OCI-LY7 (cell line): Measurements from ENCODE around the gene SPEN. TPM values are rescaled to one million over a fixed set of nuclear protein-coding genes. Genes with fewer than 3 reads are reported as not detected.
A peak's percentile ranks its signal among the peaks of the same experiment; 100 is the strongest.

Source experiments
- BruUV-seq: library from RNA; stranded (reverse); fragments of 400-500 nt; replicated peaks from 2 replicates; lab custom pipeline; 2021; lab: Mats Ljungman, UMichigan
- CTCF ChIA-PET: fragments of 300-600 bp; sonication (Branson Sonifier 250); formaldehyde crosslinking; loops from one replicate; lab custom pipeline; 2022; ENCODE audit warnings: antibody characterized with exemption; ENCODE audit not compliant: unreplicated experiment; lab: Charles Lee
- POLR2A ChIA-PET: fragments of 300-600 bp; sonication (Branson Sonifier 250); formaldehyde crosslinking; loops from one replicate; lab custom pipeline; 2022; ENCODE audit warnings: antibody characterized with exemption; lab: Charles Lee
- DNase-seq: peaks from one replicate; pipeline ENCODE4 v3.0.0-alpha.2; 2015; ENCODE audit warnings: low spot score
- H2AFZ ChIP-seq: fragments of 200-600 bp; sonication (generic), shearing (Covaris generic); 2 replicates; pipeline ENCODE4 v1.6.1; 2014; ENCODE audit warnings: mild to moderate bottlenecking, antibody characterized with exemption, low read length, moderate library complexity
- H3K27ac ChIP-seq: fragments of 200-600 bp; sonication (generic); 2 replicates; pipeline ENCODE4 v1.5.1; 2014; ENCODE audit warnings: mixed run types, low read depth, mild to moderate bottlenecking, moderate library complexity, low read length, inconsistent platforms; ENCODE audit not compliant: poor library complexity, severe bottlenecking
- H3K36me3 ChIP-seq: fragments of 200-600 bp; sonication (generic); 2 replicates; pipeline ENCODE4 v1.6.1; 2014; ENCODE audit warnings: mild to moderate bottlenecking, antibody characterized with exemption, low read length, moderate library complexity, mixed read lengths; ENCODE audit not compliant: insufficient read depth
- H3K4me1 ChIP-seq: fragments of 200-600 bp; sonication (generic); 2 replicates; pipeline ENCODE4 v1.5.1; 2014; ENCODE audit warnings: mild to moderate bottlenecking, low read length; ENCODE audit not compliant: insufficient read depth, poor library complexity, severe bottlenecking
- H3K4me2 ChIP-seq: fragments of 200-600 bp; sonication (generic); 2 replicates; pipeline ENCODE4 v1.6.1; 2014; ENCODE audit warnings: mild to moderate bottlenecking, low read length
- H3K4me3 ChIP-seq: fragments of 200-600 bp; sonication (generic); 2 replicates; pipeline ENCODE4 v1.5.1; 2014; ENCODE audit warnings: mild to moderate bottlenecking, low read depth, low read length; ENCODE audit not compliant: poor library complexity, severe bottlenecking
- H3K79me2 ChIP-seq: fragments of 200-600 bp; sonication (generic); 2 replicates; pipeline ENCODE4 v1.6.1; 2016; ENCODE audit warnings: low read depth, mild to moderate bottlenecking, low read length, moderate library complexity, mixed read lengths; ENCODE audit not compliant: insufficient read depth
- H3K9me2 ChIP-seq: fragments of 200-600 bp; sonication (generic); 2 replicates; pipeline ENCODE4 v1.6.1; 2016; ENCODE audit warnings: mild to moderate bottlenecking, low read length, mixed read lengths; ENCODE audit not compliant: insufficient read depth
- H3K9me3 ChIP-seq: fragments of 200-600 bp; sonication (generic); 2 replicates; pipeline ENCODE4 v1.6.1; 2014; ENCODE audit warnings: mild to moderate bottlenecking, mixed run types, low read length, mixed read lengths
- H4K20me1 ChIP-seq: fragments of 200-600 bp; sonication (generic); 2 replicates; pipeline ENCODE4 v1.6.1; 2014; ENCODE audit warnings: mild to moderate bottlenecking, antibody characterized with exemption, low read length, moderate library complexity, mixed read lengths; ENCODE audit not compliant: insufficient read depth
- EZH2phosphoT487 ChIP-seq: fragments of 200-600 bp; sonication (generic); IDR thresholded peaks from 2 replicates; pipeline ENCODE4 v1.6.1; 2018; ENCODE audit warnings: low read depth, borderline replicate concordance, mild to moderate bottlenecking, mixed run types, antibody characterized with exemption, low read length, moderate library complexity, mixed read lengths
- intact Hi-C: fragments of 100-400 bp; cut with micrococcal nuclease; formaldehyde crosslinking; loops from one replicate; pipeline ENCODE4 v1.10.0; 2022; ENCODE audit not compliant: unreplicated experiment
- total RNA-seq, 2 experiments: library from RNA; depleted of rRNA in 1 of 2; stranded (reverse); fragments of >200 nt in 1 of 2; shearing (Covaris generic) in 1 of 2; gene quantifications; 2 replicates each; pipeline ENCODE4 v1.2.3, GENCODE V29; 2014 to 2022
- TF ChIP-seq, protein P1 (sequence below): fragments of 200-600 bp; sonication (generic); conservative IDR thresholded peaks from 2 replicates; pipeline ENCODE4 v1.5.1; 2014; ENCODE audit warnings: mild to moderate bottlenecking, antibody characterized with exemption, low read length, moderate library complexity, mixed read lengths

Gene SPEN
- total RNA-seq, 2 experiments from 2014 or later, result 40.7 to 87.1 TPM

DNA sequence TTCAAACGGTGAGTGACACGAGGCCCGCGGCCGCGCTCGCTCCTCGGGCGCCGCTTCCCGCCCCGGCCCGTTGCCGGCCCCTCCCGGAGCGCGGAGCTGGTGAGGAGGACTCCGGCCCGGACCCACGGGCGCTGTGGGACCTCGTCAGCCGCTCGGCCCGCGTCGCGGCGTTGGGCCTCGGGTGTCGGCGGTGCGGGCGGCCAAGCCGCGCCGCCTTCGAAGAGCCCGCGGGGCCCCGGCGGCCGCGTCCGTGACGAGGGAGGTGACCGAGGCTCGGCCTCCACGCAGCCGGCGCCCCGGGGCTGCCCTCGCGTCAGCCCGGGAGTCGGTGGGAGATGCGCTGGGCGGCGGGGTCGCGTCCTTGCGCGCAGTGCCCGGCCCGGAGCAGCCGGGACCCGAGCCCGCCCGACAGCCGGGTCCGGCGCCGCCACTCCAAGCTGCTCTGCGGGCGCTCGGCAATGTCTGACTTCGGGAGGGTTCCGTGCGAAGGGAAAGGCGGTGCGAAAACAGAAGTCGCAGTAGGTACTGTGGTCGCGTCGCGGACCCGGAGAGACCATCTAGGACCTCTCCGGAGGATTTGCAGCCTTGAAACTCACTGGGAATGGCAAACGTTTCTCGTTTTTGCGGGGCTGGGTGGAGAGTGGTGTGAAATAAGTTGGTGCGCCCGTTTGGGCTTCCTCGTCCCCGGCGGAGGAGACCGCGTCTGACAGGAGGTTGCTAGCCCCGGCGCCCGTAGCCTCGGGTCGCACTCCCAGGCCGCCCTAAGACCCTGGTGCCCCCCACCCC, 829 bp downstream of the SPEN start:
- no TSS peak for BruUV-seq
- H2AFZ ChIP-seq, result no peak overlapping the region
- DNase-seq, result peak; percentile 68

DNA sequence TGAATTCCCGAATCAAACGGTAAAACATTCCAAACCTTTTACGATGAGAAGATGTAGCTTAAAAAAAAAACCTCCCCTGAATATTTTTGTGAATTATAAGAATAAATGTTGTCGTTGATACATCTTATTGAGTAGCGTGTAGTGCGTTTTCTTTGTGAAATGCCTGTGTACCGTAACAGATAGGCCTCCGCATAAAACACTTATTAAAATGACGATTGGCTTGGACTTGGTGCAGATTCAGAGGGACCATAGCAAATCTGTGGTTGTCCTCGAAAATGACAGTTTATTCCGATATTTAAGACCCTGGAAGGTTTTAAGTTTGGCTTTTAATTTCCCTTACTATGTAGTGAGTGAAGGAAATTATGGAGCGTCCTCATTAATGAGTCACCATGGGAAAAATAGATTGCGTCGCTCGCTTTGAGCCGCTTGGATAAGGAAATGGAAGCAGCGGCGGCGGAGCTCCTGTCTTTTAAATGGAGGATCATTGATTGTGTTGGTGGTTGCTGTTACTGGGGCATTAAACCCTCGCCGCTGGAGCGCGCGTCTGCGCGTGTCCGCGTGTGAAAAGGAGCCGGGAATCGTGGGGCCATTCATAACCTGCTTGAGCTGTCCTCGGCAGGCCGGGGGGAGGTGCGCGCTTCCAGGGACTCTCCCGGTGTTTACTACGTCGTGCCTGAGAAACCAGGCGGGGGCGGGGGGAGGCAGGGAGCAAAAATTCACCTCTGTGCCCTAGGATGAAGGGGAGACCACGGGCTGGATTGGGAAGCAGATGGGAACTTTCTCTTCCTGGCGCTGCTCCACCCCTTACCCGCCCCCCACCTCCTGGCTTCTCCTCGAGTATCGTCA, 1.6 kb downstream of the SPEN start:
- Histone ChIP-seq H3K36me3 (peaks cover 21% of the 10 kb centered on the region), H2AFZ (peak overlapping the region; percentile 39; the same call in 1 of the 2 replicates), H3K79me2 (peaks cover 85% of the 10 kb centered on the region), H3K4me1 (peaks cover 56% of the 10 kb centered on the region), H3K4me2 (peak overlapping the region; percentile 94), H3K4me3 (peak overlapping the region; percentile 87), H3K9me3 (no peaks in the 10 kb centered on the region), H3K27ac (peak overlapping the region; percentile 98), H4K20me1 (peaks cover 14% of the 10 kb centered on the region), H3K9me2 (no peaks in the 10 kb centered on the region)
- DNase-seq, result peak; percentile 67
- ChIA-PET POLR2A (interaction anchor here (1.1 to 2.8 kb wide), 4 partner anchors 11 to 17 kb away, joined by 3 to 33 read pairs (median 12); no protein-coding TSS in a partner anchor), CTCF (interaction anchor here (0.6 kb wide), 1 partner anchor 1334 kb away, joined by 3 read pairs; no protein-coding TSS in a partner anchor)
- BruUV-seq, result no TSS peak
- intact Hi-C loops, result no loop called here
- TF ChIP-seq, protein P1, sequence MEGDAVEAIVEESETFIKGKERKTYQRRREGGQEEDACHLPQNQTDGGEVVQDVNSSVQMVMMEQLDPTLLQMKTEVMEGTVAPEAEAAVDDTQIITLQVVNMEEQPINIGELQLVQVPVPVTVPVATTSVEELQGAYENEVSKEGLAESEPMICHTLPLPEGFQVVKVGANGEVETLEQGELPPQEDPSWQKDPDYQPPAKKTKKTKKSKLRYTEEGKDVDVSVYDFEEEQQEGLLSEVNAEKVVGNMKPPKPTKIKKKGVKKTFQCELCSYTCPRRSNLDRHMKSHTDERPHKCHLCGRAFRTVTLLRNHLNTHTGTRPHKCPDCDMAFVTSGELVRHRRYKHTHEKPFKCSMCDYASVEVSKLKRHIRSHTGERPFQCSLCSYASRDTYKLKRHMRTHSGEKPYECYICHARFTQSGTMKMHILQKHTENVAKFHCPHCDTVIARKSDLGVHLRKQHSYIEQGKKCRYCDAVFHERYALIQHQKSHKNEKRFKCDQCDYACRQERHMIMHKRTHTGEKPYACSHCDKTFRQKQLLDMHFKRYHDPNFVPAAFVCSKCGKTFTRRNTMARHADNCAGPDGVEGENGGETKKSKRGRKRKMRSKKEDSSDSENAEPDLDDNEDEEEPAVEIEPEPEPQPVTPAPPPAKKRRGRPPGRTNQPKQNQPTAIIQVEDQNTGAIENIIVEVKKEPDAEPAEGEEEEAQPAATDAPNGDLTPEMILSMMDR, result no peak
- TF ChIP-seq EZH2phosphoT487, result no peak

More for the DNA sequence above, 829 bp downstream of the SPEN start:
- Histone ChIP-seq H3K4me1 (peaks cover 65% of the 10 kb centered on the region), H4K20me1 (peaks cover 14% of the 10 kb centered on the region), H3K9me3 (no peaks in the 10 kb centered on the region), H3K36me3 (peaks cover 15% of the 10 kb centered on the region), H3K79me2 (peaks cover 77% of the 10 kb centered on the region), H3K4me2 (peak overlapping the region; percentile 94), H3K27ac (peak overlapping the region; percentile 98), H3K4me3 (peak overlapping the region; percentile 87), H3K9me2 (no peaks in the 10 kb centered on the region)
- TF ChIP-seq EZH2phosphoT487, result no peak
- TF ChIP-seq, protein P1, result no peak
- ChIA-PET POLR2A (interaction anchor here (1.1 to 2.4 kb wide), 3 partner anchors 10 to 18 kb away, joined by 3 to 33 read pairs (median 6); no protein-coding TSS in a partner anchor), CTCF (no interaction called here)
- intact Hi-C loops, result no loop called here
